Measurements from ENCODE around the gene MEGF6. TPM values are rescaled to one million over a fixed set of nuclear protein-coding genes. Genes with fewer than 3 reads are reported as not detected.

Gene MEGF6
- total RNA-seq, 6 experiments from 2014 or later, result 20.3 to 39.2 (median 23.0) TPM

GRCh38 chr1:3488432-3488831, 122.9 kb downstream of the MEGF6 start:
- peaks cover 2% of the 10 kb centered on the region for H3K27me3 Mint-ChIP-seq (ENCODE audit: insufficient read depth)
- no peak for DNase-seq
- peaks cover 5% of the 10 kb centered on the region; the same call in 1 of the 2 replicates for H3K4me1 Mint-ChIP-seq (ENCODE audit: low read depth)
- no peak overlapping the region for H3K27ac Mint-ChIP-seq
- peaks cover 12% of the 10 kb centered on the region for H3K36me3 Mint-ChIP-seq (ENCODE audit: low read depth)
- H3K9me3 Mint-ChIP-seq, result peaks cover 13% of the 10 kb centered on the region
- TF ChIP-seq, protein P1, sequence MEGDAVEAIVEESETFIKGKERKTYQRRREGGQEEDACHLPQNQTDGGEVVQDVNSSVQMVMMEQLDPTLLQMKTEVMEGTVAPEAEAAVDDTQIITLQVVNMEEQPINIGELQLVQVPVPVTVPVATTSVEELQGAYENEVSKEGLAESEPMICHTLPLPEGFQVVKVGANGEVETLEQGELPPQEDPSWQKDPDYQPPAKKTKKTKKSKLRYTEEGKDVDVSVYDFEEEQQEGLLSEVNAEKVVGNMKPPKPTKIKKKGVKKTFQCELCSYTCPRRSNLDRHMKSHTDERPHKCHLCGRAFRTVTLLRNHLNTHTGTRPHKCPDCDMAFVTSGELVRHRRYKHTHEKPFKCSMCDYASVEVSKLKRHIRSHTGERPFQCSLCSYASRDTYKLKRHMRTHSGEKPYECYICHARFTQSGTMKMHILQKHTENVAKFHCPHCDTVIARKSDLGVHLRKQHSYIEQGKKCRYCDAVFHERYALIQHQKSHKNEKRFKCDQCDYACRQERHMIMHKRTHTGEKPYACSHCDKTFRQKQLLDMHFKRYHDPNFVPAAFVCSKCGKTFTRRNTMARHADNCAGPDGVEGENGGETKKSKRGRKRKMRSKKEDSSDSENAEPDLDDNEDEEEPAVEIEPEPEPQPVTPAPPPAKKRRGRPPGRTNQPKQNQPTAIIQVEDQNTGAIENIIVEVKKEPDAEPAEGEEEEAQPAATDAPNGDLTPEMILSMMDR (IDR thresholded peaks at IDR 0.05), result no peak
- no peak overlapping the region for H3K4me3 Mint-ChIP-seq

DNA sequence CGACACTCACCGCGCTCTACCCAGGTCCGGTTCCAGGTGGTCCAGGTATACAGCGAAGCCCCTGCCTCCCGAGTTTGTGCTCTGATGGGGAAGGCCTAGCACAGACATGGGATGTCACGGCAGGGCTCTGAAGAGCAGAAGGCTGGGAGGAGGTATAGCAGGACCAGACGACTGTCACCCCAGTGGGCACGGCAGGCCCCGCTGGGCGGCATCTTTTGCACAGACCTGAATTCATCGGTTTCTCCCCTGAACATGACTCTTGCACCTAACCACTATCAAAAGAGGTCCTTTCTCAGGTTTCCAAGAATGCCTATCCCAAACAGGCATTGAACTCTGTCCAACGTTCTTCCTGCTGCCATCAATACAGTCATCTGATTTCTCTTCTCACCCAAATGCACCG, 126.3 kb downstream of the MEGF6 start:
- peaks cover 12% of the 10 kb centered on the region for H3K36me3 Mint-ChIP-seq (ENCODE audit: low read depth)
- no peak for DNase-seq
- no peak overlapping the region for H3K27ac Mint-ChIP-seq
- no peaks in the 10 kb centered on the region for H3K4me1 Mint-ChIP-seq (ENCODE audit: low read depth)
- H3K27me3 Mint-ChIP-seq (ENCODE audit: insufficient read depth), result peaks cover 2% of the 10 kb centered on the region
- peaks cover 13% of the 10 kb centered on the region for H3K9me3 Mint-ChIP-seq
- no peak overlapping the region for H3K4me3 Mint-ChIP-seq
- TF ChIP-seq, protein P1 (IDR thresholded peaks at IDR 0.05), result no peak

DNA sequence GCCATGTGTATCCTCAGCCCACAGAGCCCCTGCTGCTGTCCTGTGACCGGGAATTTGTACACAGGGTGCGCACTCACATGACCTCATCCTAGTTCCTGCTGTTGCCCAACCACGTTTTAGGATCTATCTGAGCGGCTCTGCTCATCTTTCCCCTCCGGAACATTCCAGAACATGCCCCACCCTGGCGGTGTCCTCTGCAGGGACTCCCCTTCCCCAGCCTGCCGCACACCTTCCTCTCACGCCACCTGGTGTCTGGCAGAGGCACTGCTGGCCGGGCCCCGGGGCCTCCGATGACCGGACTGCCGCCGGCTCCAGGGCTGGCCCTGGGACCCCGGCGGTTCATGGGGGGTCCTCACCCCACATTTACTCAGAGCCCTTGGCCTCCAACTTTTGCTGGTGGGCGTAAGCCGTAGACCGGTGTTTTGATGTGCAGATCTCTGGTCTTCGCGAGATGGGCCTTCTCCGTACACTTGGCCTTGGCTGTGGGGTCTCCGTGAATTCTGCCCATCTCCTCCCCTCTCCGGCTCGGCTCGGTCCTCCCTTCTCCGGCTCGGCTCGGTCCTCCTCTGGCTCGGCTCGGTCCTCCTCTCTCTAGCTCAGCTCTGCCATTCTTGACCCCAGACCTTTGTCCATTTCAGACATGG, 127.4 kb downstream of the MEGF6 start:
- no peak for DNase-seq
- Mint-ChIP-seq H3K27me3 (ENCODE audit: insufficient read depth) (peaks cover 2% of the 10 kb centered on the region), H3K9me3 (peaks cover 10% of the 10 kb centered on the region), H3K27ac (no peak overlapping the region), H3K36me3 (ENCODE audit: low read depth) (peaks cover 9% of the 10 kb centered on the region), H3K4me1 (ENCODE audit: low read depth) (no peaks in the 10 kb centered on the region), H3K4me3 (no peak overlapping the region)
- TF ChIP-seq, protein P1 (IDR thresholded peaks at IDR 0.05), result peak; percentile 84

DNA sequence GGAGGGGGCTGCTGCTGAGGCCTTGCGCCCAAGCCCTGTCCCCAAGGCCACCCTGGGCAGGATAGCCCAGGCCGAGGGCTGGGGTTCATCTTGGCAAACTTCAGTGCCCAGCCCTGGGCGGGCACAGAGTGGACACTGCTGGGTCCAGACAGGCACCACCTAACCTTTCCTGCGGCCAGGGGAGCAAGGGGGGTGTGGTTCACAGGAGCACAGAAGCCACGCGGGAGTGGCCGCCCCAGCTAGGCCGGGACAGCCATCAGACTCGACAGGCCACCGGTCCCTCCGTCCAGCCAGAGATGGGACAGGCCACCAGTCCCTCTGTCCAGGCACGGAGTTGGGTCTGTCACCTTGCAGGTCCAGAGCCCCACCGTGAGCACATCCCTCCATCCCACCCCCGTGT, 127.9 kb downstream of the MEGF6 start:
- Mint-ChIP-seq H3K27ac (no peak overlapping the region), H3K27me3 (ENCODE audit: insufficient read depth) (peaks cover 2% of the 10 kb centered on the region; the same call in 1 of the 2 replicates), H3K4me1 (ENCODE audit: low read depth) (no peaks in the 10 kb centered on the region), H3K9me3 (peaks cover 5% of the 10 kb centered on the region; the same call in 1 of the 2 replicates), H3K36me3 (ENCODE audit: low read depth) (peaks cover 4% of the 10 kb centered on the region; the same call in 1 of the 2 replicates), H3K4me3 (no peak overlapping the region)
- TF ChIP-seq, protein P1 (IDR thresholded peaks at IDR 0.05), result no peak
- no peak for DNase-seq

- no peak overlapping the region for H3K27ac Mint-ChIP-seq
- no peaks in the 10 kb centered on the region for H3K4me1 Mint-ChIP-seq (ENCODE audit: low read depth)
- H3K4me3 Mint-ChIP-seq, result no peak overlapping the region
Observed at GRCh38 chr1:3482378-3482849, 128.9 kb downstream of the MEGF6 start.

More at GRCh38 chr1:3482378-3482849, 128.9 kb downstream of the MEGF6 start:
- Mint-ChIP-seq H3K36me3 (ENCODE audit: low read depth) (no peaks in the 10 kb centered on the region), H3K27me3 (ENCODE audit: insufficient read depth) (peaks cover 2% of the 10 kb centered on the region; the same call in 1 of the 2 replicates), H3K9me3 (no peaks in the 10 kb centered on the region)
- DNase-seq, result peak; percentile 30
- TF ChIP-seq, protein P1 (IDR thresholded peaks at IDR 0.05), result peak; percentile 66

All from HFFc6 (cell line).